Upper lobe of left lung (tissue), 4 donors: Measurements from ENCODE around the gene ASTN2.

ENCODE experiments used
- EP300 ChIP-seq, 4 donors: sonication (generic); formaldehyde crosslinking; IDR thresholded peaks; one replicate each; pipeline ENCODE4 v1.5.1; 2017; ENCODE audit warnings: antibody characterized with exemption in 4 of 4, control low read depth in 2 of 4
- POLR2A ChIP-seq, 4 donors: fragments of 450-650 bp; IDR thresholded peaks; one replicate each; pipeline ENCODE4 v1.5.1; 2016 to 2017; ENCODE audit warnings: antibody characterized with exemption in 4 of 4, mild to moderate bottlenecking in 2 of 4
- POLR2AphosphoS5 ChIP-seq, 2 donors: sonication (generic); formaldehyde crosslinking; IDR thresholded peaks; one replicate each; pipeline ENCODE4 v1.5.1; 2017; ENCODE audit warnings: antibody characterized with exemption in 2 of 2
- TF ChIP-seq, protein P1 (sequence below), 6 experiments: fragments of 450-650 bp in 4 of 6; fragments of 200-600 bp in 2 of 6; sonication (generic) in 2 of 6; IDR thresholded peaks; one replicate each; pipeline ENCODE4 v1.5.1; 2016 to 2019; ENCODE audit warnings: antibody characterized with exemption in 6 of 6

GRCh38 chr9:117231012-117231411 is 183.8 kb downstream of the ASTN2 start:
- TF ChIP-seq POLR2AphosphoS5 (IDR thresholded peaks at IDR 0.05) = no peak
- TF ChIP-seq POLR2A (IDR thresholded peaks at IDR 0.05) = no peak
- TF ChIP-seq, protein P1, sequence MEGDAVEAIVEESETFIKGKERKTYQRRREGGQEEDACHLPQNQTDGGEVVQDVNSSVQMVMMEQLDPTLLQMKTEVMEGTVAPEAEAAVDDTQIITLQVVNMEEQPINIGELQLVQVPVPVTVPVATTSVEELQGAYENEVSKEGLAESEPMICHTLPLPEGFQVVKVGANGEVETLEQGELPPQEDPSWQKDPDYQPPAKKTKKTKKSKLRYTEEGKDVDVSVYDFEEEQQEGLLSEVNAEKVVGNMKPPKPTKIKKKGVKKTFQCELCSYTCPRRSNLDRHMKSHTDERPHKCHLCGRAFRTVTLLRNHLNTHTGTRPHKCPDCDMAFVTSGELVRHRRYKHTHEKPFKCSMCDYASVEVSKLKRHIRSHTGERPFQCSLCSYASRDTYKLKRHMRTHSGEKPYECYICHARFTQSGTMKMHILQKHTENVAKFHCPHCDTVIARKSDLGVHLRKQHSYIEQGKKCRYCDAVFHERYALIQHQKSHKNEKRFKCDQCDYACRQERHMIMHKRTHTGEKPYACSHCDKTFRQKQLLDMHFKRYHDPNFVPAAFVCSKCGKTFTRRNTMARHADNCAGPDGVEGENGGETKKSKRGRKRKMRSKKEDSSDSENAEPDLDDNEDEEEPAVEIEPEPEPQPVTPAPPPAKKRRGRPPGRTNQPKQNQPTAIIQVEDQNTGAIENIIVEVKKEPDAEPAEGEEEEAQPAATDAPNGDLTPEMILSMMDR (IDR thresholded peaks at IDR 0.05) = no peak
- TF ChIP-seq EP300 (IDR thresholded peaks at IDR 0.05) = no peak
